Sigmoid colon (tissue), 4 donors: Measurements from ENCODE around the gene BRD8.

ENCODE experiments used
- CTCF ChIP-seq, 4 experiments: fragments of 450-650 bp in 3 of 4; fragments of 200-600 bp in 1 of 4; IDR thresholded peaks; one replicate each; pipeline ENCODE4 v1.5.1; 2016 to 2019; ENCODE audit warnings: antibody characterized with exemption in 4 of 4, mild to moderate bottlenecking in 3 of 4, moderate library complexity in 2 of 4
- EP300 ChIP-seq, 4 donors: sonication (generic); formaldehyde crosslinking; IDR thresholded peaks; one replicate each; pipeline ENCODE4 v1.6.1; 2017; ENCODE audit warnings: antibody characterized with exemption in 4 of 4
- POLR2A ChIP-seq, 2 donors: fragments of 450-650 bp; IDR thresholded peaks; one replicate each; pipeline ENCODE4 v1.6.1; 2016; ENCODE audit warnings: antibody characterized with exemption in 2 of 2, mild to moderate bottlenecking in 2 of 2, moderate library complexity in 2 of 2
- POLR2AphosphoS5 ChIP-seq, 4 donors: sonication (generic); formaldehyde crosslinking; IDR thresholded peaks; one replicate each; pipeline ENCODE4 v1.6.1; 2017; ENCODE audit warnings: antibody characterized with exemption in 4 of 4

GRCh38 chr5:138223532-138223931, 45.1 kb upstream of the BRD8 start:
- TF ChIP-seq CTCF (IDR thresholded peaks at IDR 0.05) = no peak
- no peak for TF ChIP-seq POLR2AphosphoS5 (IDR thresholded peaks at IDR 0.05)
- no peak for TF ChIP-seq POLR2A (IDR thresholded peaks at IDR 0.05)
- no peak for TF ChIP-seq EP300 (IDR thresholded peaks at IDR 0.05)
